ENCODE measurements around the gene TINCR. TPM values are rescaled to one million over a fixed set of nuclear protein-coding genes. Genes with fewer than 3 reads are reported as not detected.

The TINCR gene
- polyA plus RNA-seq, 1 donor from 2014 or later: 2.0 TPM

DNA sequence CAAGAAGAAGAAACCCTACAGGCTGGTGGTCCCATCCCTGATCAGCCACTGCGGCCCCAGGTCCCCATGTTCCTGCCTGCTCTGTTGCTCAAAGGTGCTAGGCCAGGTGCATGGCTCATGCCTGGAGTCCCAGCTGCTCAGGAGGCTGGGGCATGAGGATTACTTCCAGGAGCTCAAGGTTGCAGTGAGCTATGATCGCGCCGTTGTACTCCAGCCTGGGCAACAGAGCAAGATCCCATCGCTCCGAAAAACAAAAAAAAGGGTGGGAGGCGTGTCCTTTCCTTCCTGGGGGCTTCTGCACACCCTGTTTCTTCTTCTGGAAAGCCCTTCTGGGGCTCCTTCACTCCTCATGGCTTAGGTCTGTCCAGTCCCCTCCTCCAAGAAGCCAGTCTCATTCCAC lies 11.9 kb upstream of the TINCR start:
- no peaks in the 10 kb centered on the region for H4K20me1 ChIP-seq (ENCODE audit: insufficient read depth)
- TF ChIP-seq RAD21 (conservative IDR thresholded peaks at IDR 0.05): no peak
- no peak for TF ChIP-seq EP300 (conservative IDR thresholded peaks at IDR 0.05; ENCODE audit: poor library complexity, severe bottlenecking)
- TF ChIP-seq, protein P1, sequence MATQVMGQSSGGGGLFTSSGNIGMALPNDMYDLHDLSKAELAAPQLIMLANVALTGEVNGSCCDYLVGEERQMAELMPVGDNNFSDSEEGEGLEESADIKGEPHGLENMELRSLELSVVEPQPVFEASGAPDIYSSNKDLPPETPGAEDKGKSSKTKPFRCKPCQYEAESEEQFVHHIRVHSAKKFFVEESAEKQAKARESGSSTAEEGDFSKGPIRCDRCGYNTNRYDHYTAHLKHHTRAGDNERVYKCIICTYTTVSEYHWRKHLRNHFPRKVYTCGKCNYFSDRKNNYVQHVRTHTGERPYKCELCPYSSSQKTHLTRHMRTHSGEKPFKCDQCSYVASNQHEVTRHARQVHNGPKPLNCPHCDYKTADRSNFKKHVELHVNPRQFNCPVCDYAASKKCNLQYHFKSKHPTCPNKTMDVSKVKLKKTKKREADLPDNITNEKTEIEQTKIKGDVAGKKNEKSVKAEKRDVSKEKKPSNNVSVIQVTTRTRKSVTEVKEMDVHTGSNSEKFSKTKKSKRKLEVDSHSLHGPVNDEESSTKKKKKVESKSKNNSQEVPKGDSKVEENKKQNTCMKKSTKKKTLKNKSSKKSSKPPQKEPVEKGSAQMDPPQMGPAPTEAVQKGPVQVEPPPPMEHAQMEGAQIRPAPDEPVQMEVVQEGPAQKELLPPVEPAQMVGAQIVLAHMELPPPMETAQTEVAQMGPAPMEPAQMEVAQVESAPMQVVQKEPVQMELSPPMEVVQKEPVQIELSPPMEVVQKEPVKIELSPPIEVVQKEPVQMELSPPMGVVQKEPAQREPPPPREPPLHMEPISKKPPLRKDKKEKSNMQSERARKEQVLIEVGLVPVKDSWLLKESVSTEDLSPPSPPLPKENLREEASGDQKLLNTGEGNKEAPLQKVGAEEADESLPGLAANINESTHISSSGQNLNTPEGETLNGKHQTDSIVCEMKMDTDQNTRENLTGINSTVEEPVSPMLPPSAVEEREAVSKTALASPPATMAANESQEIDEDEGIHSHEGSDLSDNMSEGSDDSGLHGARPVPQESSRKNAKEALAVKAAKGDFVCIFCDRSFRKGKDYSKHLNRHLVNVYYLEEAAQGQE (IDR thresholded peaks at IDR 0.05; ENCODE audit: borderline replicate concordance): no peak
- TF ChIP-seq MXI1 (conservative IDR thresholded peaks at IDR 0.05; ENCODE audit: poor library complexity, severe bottlenecking): no peak
- no peak for TF ChIP-seq EZH2 (IDR thresholded peaks at IDR 0.05; ENCODE audit: borderline replicate concordance, insufficient read depth, low read length, poor library complexity, severe bottlenecking)
- no peak for TF ChIP-seq POLR2AphosphoS5 (IDR thresholded peaks at IDR 0.05)
- TF ChIP-seq SMC3 (conservative IDR thresholded peaks at IDR 0.05; ENCODE audit: poor library complexity): no peak
- no peak for TF ChIP-seq TAF1 (IDR thresholded peaks at IDR 0.05; ENCODE audit: low read depth)
- TF ChIP-seq, protein P2, sequence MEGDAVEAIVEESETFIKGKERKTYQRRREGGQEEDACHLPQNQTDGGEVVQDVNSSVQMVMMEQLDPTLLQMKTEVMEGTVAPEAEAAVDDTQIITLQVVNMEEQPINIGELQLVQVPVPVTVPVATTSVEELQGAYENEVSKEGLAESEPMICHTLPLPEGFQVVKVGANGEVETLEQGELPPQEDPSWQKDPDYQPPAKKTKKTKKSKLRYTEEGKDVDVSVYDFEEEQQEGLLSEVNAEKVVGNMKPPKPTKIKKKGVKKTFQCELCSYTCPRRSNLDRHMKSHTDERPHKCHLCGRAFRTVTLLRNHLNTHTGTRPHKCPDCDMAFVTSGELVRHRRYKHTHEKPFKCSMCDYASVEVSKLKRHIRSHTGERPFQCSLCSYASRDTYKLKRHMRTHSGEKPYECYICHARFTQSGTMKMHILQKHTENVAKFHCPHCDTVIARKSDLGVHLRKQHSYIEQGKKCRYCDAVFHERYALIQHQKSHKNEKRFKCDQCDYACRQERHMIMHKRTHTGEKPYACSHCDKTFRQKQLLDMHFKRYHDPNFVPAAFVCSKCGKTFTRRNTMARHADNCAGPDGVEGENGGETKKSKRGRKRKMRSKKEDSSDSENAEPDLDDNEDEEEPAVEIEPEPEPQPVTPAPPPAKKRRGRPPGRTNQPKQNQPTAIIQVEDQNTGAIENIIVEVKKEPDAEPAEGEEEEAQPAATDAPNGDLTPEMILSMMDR (IDR thresholded peaks at IDR 0.05; ENCODE audit: poor library complexity, severe bottlenecking): no peak
- no peaks in the 10 kb centered on the region for H3K27me3 ChIP-seq (ENCODE audit: insufficient read depth, low read depth, low read length)
- H3K27ac ChIP-seq (ENCODE audit: low read length): no peak overlapping the region
- H3K4me3 ChIP-seq (ENCODE audit: low read length): no peak overlapping the region
- H3K4me2 ChIP-seq (ENCODE audit: low read length): no peak overlapping the region
- no peaks in the 10 kb centered on the region for H3K9me3 ChIP-seq (ENCODE audit: low read length)
- H3K79me2 ChIP-seq (replicated peaks; ENCODE audit: insufficient read depth, low read length): no peaks in the 10 kb centered on the region
- H3F3A ChIP-seq (ENCODE audit: insufficient read depth, low read length, poor library complexity, severe bottlenecking): no peaks in the 10 kb centered on the region
- H2AFZ ChIP-seq (ENCODE audit: low read depth, low read length): no peak overlapping the region
- H3K9me2 ChIP-seq (ENCODE audit: insufficient read depth, low read length): no peaks in the 10 kb centered on the region
- no peaks in the 10 kb centered on the region for H3K36me3 ChIP-seq (ENCODE audit: insufficient read depth, low read length)
- H3K9ac ChIP-seq (ENCODE audit: low read length): no peak overlapping the region

DNA sequence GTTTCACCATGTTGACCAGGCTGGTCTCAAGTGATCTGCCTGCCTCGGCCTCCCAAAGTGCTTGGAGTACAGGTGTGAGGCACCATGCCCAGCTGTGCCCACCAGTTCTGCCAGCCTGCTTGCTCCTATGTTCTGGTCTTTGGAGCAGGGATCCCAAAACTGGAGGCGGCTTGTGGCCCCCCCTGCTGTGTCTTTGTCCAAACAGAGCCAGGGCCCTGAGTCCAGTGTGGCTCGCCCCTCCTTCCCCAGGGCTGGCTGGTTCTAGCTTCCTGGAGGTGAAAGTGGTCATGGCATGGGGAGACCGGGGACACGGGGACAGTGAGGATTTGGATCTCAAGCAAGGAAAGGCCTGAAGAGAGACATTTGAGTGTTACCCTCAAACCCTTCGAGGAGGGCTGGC lies 11.5 kb upstream of the TINCR start:
- Histone ChIP-seq H3K27me3 (ENCODE audit: insufficient read depth, low read depth, low read length) (no peaks in the 10 kb centered on the region), H3K9me3 (ENCODE audit: low read length) (no peaks in the 10 kb centered on the region), H3K4me3 (ENCODE audit: low read length) (no peak overlapping the region), H3K4me2 (ENCODE audit: low read length) (no peak overlapping the region), H4K20me1 (ENCODE audit: insufficient read depth) (no peaks in the 10 kb centered on the region), H3K9me2 (ENCODE audit: insufficient read depth, low read length) (no peaks in the 10 kb centered on the region), H3K79me2 (replicated peaks; ENCODE audit: insufficient read depth, low read length) (no peaks in the 10 kb centered on the region), H3K36me3 (ENCODE audit: insufficient read depth, low read length) (no peaks in the 10 kb centered on the region), H3K9ac (ENCODE audit: low read length) (no peak overlapping the region), H3F3A (ENCODE audit: insufficient read depth, low read length, poor library complexity, severe bottlenecking) (no peaks in the 10 kb centered on the region), H2AFZ (ENCODE audit: low read depth, low read length) (no peak overlapping the region), H3K27ac (ENCODE audit: low read length) (no peak overlapping the region)
- TF ChIP-seq POLR2AphosphoS5 (IDR thresholded peaks at IDR 0.05) (no peak), SMC3 (conservative IDR thresholded peaks at IDR 0.05; ENCODE audit: poor library complexity) (no peak), EZH2 (IDR thresholded peaks at IDR 0.05; ENCODE audit: borderline replicate concordance, insufficient read depth, low read length, poor library complexity, severe bottlenecking) (no peak), RAD21 (conservative IDR thresholded peaks at IDR 0.05) (no peak), EP300 (conservative IDR thresholded peaks at IDR 0.05; ENCODE audit: poor library complexity, severe bottlenecking) (no peak), MXI1 (conservative IDR thresholded peaks at IDR 0.05; ENCODE audit: poor library complexity, severe bottlenecking) (no peak), TAF1 (IDR thresholded peaks at IDR 0.05; ENCODE audit: low read depth) (no peak)
- TF ChIP-seq, protein P2 (IDR thresholded peaks at IDR 0.05; ENCODE audit: poor library complexity, severe bottlenecking): no peak
- TF ChIP-seq, protein P1 (IDR thresholded peaks at IDR 0.05; ENCODE audit: borderline replicate concordance): no peak

Data from neural cell (in vitro differentiated cells).